GM23338 (cell line): ENCODE results near the gene RWDD3. TPM values are rescaled to one million over a fixed set of nuclear protein-coding genes. Genes with fewer than 3 reads are reported as not detected.

Experiments
- ATAC-seq: fragments of 200-7000 bp; cut with Tn5 transposase; 3 replicates; pipeline ENCODE4 v1.9.1; 2020
- DNase-seq: peaks from one replicate; pipeline ENCODE4 v3.0.0-alpha.2; 2015; ENCODE audit warnings: low spot score
- H2AFZ ChIP-seq: fragments of 200-600 bp; sonication (generic); 2 replicates; pipeline ENCODE4 v1.8.0; 2016; ENCODE audit warnings: antibody characterized with exemption, mild to moderate bottlenecking, moderate library complexity
- H3F3A ChIP-seq: fragments of 200-600 bp; sonication (generic); replicated peaks from 2 replicates; pipeline ENCODE4 v1.8.0; 2017; ENCODE audit warnings: antibody characterized with exemption, mixed run types, low read depth
- H3K27ac ChIP-seq: fragments of 200-600 bp; sonication (generic); 2 replicates; pipeline ENCODE4 v1.6.1; 2016; ENCODE audit warnings: low read depth
- H3K27me3 ChIP-seq: fragments of 200-600 bp; sonication (generic); 2 replicates; pipeline ENCODE4 v1.8.0; 2016; ENCODE audit warnings: mild to moderate bottlenecking, mixed run types, moderate library complexity; ENCODE audit not compliant: insufficient read depth
- H3K36me3 ChIP-seq: fragments of 200-600 bp; sonication (generic); 2 replicates; pipeline ENCODE4 v1.8.0; 2016; ENCODE audit warnings: mild to moderate bottlenecking; ENCODE audit not compliant: insufficient read depth
- H3K4me1 ChIP-seq: fragments of 200-600 bp; sonication (generic); 2 replicates; pipeline ENCODE4 v1.8.0; 2016; ENCODE audit warnings: mild to moderate bottlenecking, moderate library complexity; ENCODE audit not compliant: insufficient read depth
- H3K4me2 ChIP-seq: fragments of 200-600 bp; sonication (generic); 2 replicates; pipeline ENCODE4 v1.7.1; 2017; ENCODE audit warnings: mixed run types
- H3K4me3 ChIP-seq: fragments of 200-600 bp; sonication (generic); 2 replicates; pipeline ENCODE4 v1.6.1; 2016; ENCODE audit warnings: mixed run types
- H3K79me2 ChIP-seq: fragments of 200-600 bp; sonication (generic); replicated peaks from 2 replicates; pipeline ENCODE4 v1.8.0; 2017; ENCODE audit warnings: mild to moderate bottlenecking; ENCODE audit not compliant: insufficient read depth
- H3K9me2 ChIP-seq: fragments of 200-600 bp; sonication (generic); 2 replicates; pipeline ENCODE4 v1.8.0; 2017; ENCODE audit not compliant: insufficient read depth
- H4K20me1 ChIP-seq: fragments of 200-600 bp; sonication (generic); replicated peaks from 2 replicates; pipeline ENCODE4 v1.8.0; 2017; ENCODE audit warnings: mild to moderate bottlenecking; ENCODE audit not compliant: insufficient read depth
- H3K27ac Mint-ChIP-seq: 2 replicates; pipeline ENCODE4 v1.8.0; 2020; ENCODE audit warnings: inconsistent platforms, mild to moderate bottlenecking, moderate library complexity, mixed read lengths
- H3K27me3 Mint-ChIP-seq: 3 replicates; pipeline ENCODE4 v1.8.0; 2022; ENCODE audit warnings: low read depth, mild to moderate bottlenecking, moderate library complexity, mixed read lengths, inconsistent platforms; ENCODE audit not compliant: insufficient read depth, poor library complexity
- H3K36me3 Mint-ChIP-seq: 3 replicates; pipeline ENCODE4 v1.8.0; 2021; ENCODE audit warnings: low read depth, mild to moderate bottlenecking, inconsistent platforms, moderate library complexity, mixed read lengths
- H3K4me1 Mint-ChIP-seq: 3 replicates; pipeline ENCODE4 v1.8.0; 2020; ENCODE audit warnings: mild to moderate bottlenecking, inconsistent platforms, mixed read lengths
- H3K4me3 Mint-ChIP-seq: 3 replicates; pipeline ENCODE4 v1.8.0; 2021; ENCODE audit warnings: moderate library complexity, mild to moderate bottlenecking, inconsistent platforms, mixed read lengths
- H3K9me3 Mint-ChIP-seq: 3 replicates; pipeline ENCODE4 v1.8.0; 2020; ENCODE audit warnings: moderate library complexity, mild to moderate bottlenecking, inconsistent platforms, mixed read lengths
- CREB1 ChIP-seq: fragments of 250-450 bp; sonication (Bioruptor Pico); IDR thresholded peaks from 2 replicates; pipeline ENCODE4 v1.5.0; 2020; ENCODE audit warnings: low read depth, mild to moderate bottlenecking, moderate library complexity
- EZH2 ChIP-seq: fragments of 200-600 bp; sonication (generic); IDR thresholded peaks from one replicate; pipeline ENCODE4 v1.8.0; 2017; ENCODE audit warnings: antibody characterized with exemption, mild to moderate bottlenecking, low read depth; ENCODE audit not compliant: unreplicated experiment
- STAT1 ChIP-seq: IDR thresholded peaks from one replicate; pipeline ENCODE4 v1.6.1; 2016; ENCODE audit warnings: antibody characterized with exemption; ENCODE audit not compliant: unreplicated experiment
- ZNF114 ChIP-seq: fragments of 250-450 bp; sonication (Bioruptor Pico); IDR thresholded peaks from 2 replicates; pipeline ENCODE4 v1.5.0; 2020; ENCODE audit warnings: mild to moderate bottlenecking, moderate library complexity
- polyA plus RNA-seq: library from polyadenylated mRNA; unstranded; fragments of >200 nt; fragmentation: Nextera tagmentation; extraction: Ambion mirVana; gene quantifications from 2 replicates; pipeline ENCODE4 v1.2.1, GENCODE V29; 2016
- total RNA-seq: library from RNA; depleted of rRNA; stranded (reverse); fragments of >200 nt; shearing (Covaris generic); gene quantifications from 2 replicates; pipeline ENCODE4 v1.2.3, GENCODE V29; 2014
- TF ChIP-seq, protein P1 (sequence below): fragments of 250-450 bp; sonication (Bioruptor Pico); IDR thresholded peaks from 2 replicates; pipeline ENCODE4 v1.5.0; 2020; ENCODE audit warnings: mild to moderate bottlenecking, moderate library complexity
- TF ChIP-seq, protein P2 (sequence below): IDR thresholded peaks from 2 replicates; pipeline ENCODE4 v1.6.1; 2016; ENCODE audit warnings: antibody characterized with exemption

Gene RWDD3
- total and polyA plus RNA-seq, 2 experiments from 2014 or later = 19.3 to 50.7 TPM

DNA sequence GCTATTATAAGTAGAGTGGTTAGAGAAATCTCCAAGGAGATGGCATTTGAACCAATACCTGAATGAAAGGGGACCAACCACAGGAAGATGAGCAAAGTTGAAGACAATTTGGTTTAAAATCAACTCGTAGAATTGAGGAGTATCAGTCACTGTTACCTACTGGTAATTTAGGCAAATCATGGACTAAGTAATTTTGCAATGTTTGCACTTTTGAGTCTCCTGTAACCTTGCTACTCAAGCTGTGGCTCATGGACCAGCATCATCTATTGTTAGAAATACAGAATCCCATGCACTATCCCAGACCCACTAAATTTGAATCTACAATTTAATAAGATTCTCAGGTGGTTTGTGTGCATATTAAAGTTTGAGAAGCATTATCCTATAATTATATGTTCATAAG is 21.8 kb downstream of the RWDD3 start (continued):
- TF ChIP-seq, protein P1, sequence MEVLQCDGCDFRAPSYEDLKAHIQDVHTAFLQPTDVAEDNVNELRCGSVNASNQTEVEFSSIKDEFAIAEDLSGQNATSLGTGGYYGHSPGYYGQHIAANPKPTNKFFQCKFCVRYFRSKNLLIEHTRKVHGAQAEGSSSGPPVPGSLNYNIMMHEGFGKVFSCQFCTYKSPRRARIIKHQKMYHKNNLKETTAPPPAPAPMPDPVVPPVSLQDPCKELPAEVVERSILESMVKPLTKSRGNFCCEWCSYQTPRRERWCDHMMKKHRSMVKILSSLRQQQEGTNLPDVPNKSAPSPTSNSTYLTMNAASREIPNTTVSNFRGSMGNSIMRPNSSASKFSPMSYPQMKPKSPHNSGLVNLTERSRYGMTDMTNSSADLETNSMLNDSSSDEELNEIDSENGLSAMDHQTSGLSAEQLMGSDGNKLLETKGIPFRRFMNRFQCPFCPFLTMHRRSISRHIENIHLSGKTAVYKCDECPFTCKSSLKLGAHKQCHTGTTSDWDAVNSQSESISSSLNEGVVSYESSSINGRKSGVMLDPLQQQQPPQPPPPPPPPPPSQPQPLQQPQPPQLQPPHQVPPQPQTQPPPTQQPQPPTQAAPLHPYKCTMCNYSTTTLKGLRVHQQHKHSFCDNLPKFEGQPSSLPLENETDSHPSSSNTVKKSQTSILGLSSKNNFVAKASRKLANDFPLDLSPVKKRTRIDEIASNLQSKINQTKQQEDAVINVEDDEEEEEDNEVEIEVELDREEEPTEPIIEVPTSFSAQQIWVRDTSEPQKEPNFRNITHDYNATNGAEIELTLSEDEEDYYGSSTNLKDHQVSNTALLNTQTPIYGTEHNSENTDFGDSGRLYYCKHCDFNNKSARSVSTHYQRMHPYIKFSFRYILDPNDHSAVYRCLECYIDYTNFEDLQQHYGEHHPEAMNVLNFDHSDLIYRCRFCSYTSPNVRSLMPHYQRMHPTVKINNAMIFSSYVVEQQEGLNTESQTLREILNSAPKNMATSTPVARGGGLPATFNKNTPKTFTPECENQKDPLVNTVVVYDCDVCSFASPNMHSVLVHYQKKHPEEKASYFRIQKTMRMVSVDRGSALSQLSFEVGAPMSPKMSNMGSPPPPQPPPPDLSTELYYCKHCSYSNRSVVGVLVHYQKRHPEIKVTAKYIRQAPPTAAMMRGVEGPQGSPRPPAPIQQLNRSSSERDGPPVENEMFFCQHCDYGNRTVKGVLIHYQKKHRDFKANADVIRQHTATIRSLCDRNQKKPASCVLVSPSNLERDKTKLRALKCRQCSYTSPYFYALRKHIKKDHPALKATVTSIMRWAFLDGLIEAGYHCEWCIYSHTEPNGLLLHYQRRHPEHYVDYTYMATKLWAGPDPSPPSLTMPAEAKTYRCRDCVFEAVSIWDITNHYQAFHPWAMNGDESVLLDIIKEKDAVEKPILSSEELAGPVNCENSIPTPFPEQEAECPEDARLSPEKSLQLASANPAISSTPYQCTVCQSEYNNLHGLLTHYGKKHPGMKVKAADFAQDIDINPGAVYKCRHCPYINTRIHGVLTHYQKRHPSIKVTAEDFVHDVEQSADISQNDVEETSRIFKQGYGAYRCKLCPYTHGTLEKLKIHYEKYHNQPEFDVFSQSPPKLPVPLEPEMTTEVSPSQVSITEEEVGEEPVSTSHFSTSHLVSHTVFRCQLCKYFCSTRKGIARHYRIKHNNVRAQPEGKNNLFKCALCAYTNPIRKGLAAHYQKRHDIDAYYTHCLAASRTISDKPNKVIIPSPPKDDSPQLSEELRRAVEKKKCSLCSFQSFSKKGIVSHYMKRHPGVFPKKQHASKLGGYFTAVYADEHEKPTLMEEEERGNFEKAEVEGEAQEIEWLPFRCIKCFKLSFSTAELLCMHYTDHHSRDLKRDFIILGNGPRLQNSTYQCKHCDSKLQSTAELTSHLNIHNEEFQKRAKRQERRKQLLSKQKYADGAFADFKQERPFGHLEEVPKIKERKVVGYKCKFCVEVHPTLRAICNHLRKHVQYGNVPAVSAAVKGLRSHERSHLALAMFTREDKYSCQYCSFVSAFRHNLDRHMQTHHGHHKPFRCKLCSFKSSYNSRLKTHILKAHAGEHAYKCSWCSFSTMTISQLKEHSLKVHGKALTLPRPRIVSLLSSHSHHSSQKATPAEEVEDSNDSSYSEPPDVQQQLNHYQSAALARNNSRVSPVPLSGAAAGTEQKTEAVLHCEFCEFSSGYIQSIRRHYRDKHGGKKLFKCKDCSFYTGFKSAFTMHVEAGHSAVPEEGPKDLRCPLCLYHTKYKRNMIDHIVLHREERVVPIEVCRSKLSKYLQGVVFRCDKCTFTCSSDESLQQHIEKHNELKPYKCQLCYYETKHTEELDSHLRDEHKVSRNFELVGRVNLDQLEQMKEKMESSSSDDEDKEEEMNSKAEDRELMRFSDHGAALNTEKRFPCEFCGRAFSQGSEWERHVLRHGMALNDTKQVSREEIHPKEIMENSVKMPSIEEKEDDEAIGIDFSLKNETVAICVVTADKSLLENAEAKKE (CRISPR knock-in tag) = no peak
- TF ChIP-seq, protein P2, sequence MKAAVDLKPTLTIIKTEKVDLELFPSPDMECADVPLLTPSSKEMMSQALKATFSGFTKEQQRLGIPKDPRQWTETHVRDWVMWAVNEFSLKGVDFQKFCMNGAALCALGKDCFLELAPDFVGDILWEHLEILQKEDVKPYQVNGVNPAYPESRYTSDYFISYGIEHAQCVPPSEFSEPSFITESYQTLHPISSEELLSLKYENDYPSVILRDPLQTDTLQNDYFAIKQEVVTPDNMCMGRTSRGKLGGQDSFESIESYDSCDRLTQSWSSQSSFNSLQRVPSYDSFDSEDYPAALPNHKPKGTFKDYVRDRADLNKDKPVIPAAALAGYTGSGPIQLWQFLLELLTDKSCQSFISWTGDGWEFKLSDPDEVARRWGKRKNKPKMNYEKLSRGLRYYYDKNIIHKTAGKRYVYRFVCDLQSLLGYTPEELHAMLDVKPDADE = no peak
- TF ChIP-seq EZH2 = no peak
- TF ChIP-seq CREB1 (CRISPR knock-in tag) = no peak
- TF ChIP-seq ZNF114 (CRISPR knock-in tag) = no peak

DNA sequence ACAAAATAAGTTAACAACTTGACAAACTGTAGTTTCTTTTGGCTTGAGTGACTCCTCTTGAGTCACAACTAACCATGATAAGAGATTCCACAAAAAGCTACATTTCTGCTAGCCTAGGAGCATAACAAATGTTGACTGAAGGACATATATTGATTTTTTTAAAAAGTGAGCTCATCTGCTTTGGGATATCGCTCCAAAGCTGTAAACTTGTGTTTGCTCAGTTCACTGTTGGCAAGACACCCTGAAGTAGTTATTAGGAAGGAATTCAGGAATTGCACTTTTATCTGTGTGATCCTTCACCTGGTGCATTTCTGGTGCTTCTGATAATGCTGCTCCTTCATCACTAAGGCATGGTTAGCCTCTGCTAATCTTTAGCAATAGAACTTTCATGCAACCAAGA is 23.7 kb downstream of the RWDD3 start:
- no peaks in the 10 kb centered on the region for H3K4me1 Mint-ChIP-seq
- H3K4me3 ChIP-seq = no peak overlapping the region
- H2AFZ ChIP-seq = no peak overlapping the region
- no peak overlapping the region for H3K4me2 ChIP-seq
- DNase-seq (no peak), ATAC-seq (no peak)
- H3K27ac Mint-ChIP-seq = no peak overlapping the region
- H3K27me3 Mint-ChIP-seq = peaks cover 2% of the 10 kb centered on the region
- no peak overlapping the region for H3K4me3 Mint-ChIP-seq
- no peaks in the 10 kb centered on the region for H3K36me3 ChIP-seq
- H3K27ac ChIP-seq = no peak overlapping the region
- no peaks in the 10 kb centered on the region for H3K79me2 ChIP-seq
- peaks cover 4% of the 10 kb centered on the region; the same call in 1 of the 3 replicates for H3K9me3 Mint-ChIP-seq
- H4K20me1 ChIP-seq = no peaks in the 10 kb centered on the region
- H3F3A ChIP-seq = no peaks in the 10 kb centered on the region
- TF ChIP-seq STAT1 = no peak
- H3K9me2 ChIP-seq = peaks cover 4% of the 10 kb centered on the region; the same call in 1 of the 2 replicates
- H3K36me3 Mint-ChIP-seq = peaks cover 5% of the 10 kb centered on the region; the same call in 1 of the 3 replicates
- no peaks in the 10 kb centered on the region for H3K27me3 ChIP-seq
- H3K4me1 ChIP-seq = peaks cover 2% of the 10 kb centered on the region; the same call in 1 of the 2 replicates
